IPS-18a (cell line): ENCODE measurements around the gene PPP6R2.
"Not testable (repeated sequence)": the region's sequence is repeated elsewhere in the genome, so short reads cannot be mapped to it uniquely, and the experiment has no call there.

Experiments used
- H3K27ac ChIP-seq: one replicate; pipeline ENCODE4 v1.5.1; 2013; ENCODE audit warnings: low read length
- H3K27me3 ChIP-seq: one replicate; pipeline ENCODE4 v1.6.1; 2013; ENCODE audit warnings: mild to moderate bottlenecking, low read length; ENCODE audit not compliant: control insufficient read depth, insufficient read depth
- H3K36me3 ChIP-seq: one replicate; pipeline ENCODE4 v1.6.1; 2013; ENCODE audit warnings: low read depth, low read length; ENCODE audit not compliant: control insufficient read depth
- H3K4me1 ChIP-seq: one replicate; pipeline ENCODE4 v1.6.1; 2013; ENCODE audit warnings: low read depth, low read length; ENCODE audit not compliant: control insufficient read depth
- H3K4me3 ChIP-seq: one replicate; pipeline ENCODE4 v1.5.1; 2013; ENCODE audit warnings: low read length
- H3K9ac ChIP-seq: one replicate; pipeline ENCODE4 v1.6.1; 2013; ENCODE audit warnings: mild to moderate bottlenecking, low read length, moderate library complexity
- H3K9me3 ChIP-seq: one replicate; pipeline ENCODE4 v1.6.1; 2013; ENCODE audit warnings: low read depth, low read length; ENCODE audit not compliant: control insufficient read depth

Gene PPP6R2

GRCh38 chr22:50315289-50316113 is 27.6 kb upstream of the PPP6R2 start:
- Histone ChIP-seq H3K27me3 (no peaks in the 10 kb centered on the region), H3K9ac (no peak overlapping the region), H3K27ac (no peak overlapping the region), H3K4me3 (no peak overlapping the region), H3K9me3 (no peaks in the 10 kb centered on the region), H3K36me3 (no peaks in the 10 kb centered on the region), H3K4me1 (no peaks in the 10 kb centered on the region)

- H3K9me3 ChIP-seq, result no peaks in the 10 kb centered on the region
- H3K27me3 ChIP-seq, result no peaks in the 10 kb centered on the region
- H3K4me1 ChIP-seq, result no peaks in the 10 kb centered on the region
- H3K36me3 ChIP-seq, result no peaks in the 10 kb centered on the region
- no peak overlapping the region for H3K9ac ChIP-seq
- no peak overlapping the region for H3K27ac ChIP-seq
- H3K4me3 ChIP-seq, result no peak overlapping the region
Observed at GRCh38 chr22:50316114-50317065, 26.7 kb upstream of the PPP6R2 start.

- Histone ChIP-seq H3K36me3 (no peaks in the 10 kb centered on the region), H3K9ac (no peak overlapping the region), H3K4me3 (no peak overlapping the region), H3K4me1 (no peaks in the 10 kb centered on the region), H3K27ac (no peak overlapping the region), H3K27me3 (no peaks in the 10 kb centered on the region), H3K9me3 (no peaks in the 10 kb centered on the region)
Observed at GRCh38 chr22:50317178-50317577, 25.9 kb upstream of the PPP6R2 start.

GRCh38 chr22:50317674-50318073 is 25.5 kb upstream of the PPP6R2 start:
- Histone ChIP-seq H3K4me1 (no peaks in the 10 kb centered on the region), H3K9me3 (no peaks in the 10 kb centered on the region), H3K27ac (no peak overlapping the region), H3K9ac (no peak overlapping the region), H3K27me3 (no peaks in the 10 kb centered on the region), H3K4me3 (no peak overlapping the region), H3K36me3 (no peaks in the 10 kb centered on the region)

- no peaks in the 10 kb centered on the region for H3K36me3 ChIP-seq
- H3K4me1 ChIP-seq, result no peaks in the 10 kb centered on the region
- no peak overlapping the region for H3K27ac ChIP-seq
- no peaks in the 10 kb centered on the region for H3K27me3 ChIP-seq
- no peak overlapping the region for H3K4me3 ChIP-seq
- no peaks in the 10 kb centered on the region for H3K9me3 ChIP-seq
- H3K9ac ChIP-seq, result no peak overlapping the region
Observed at GRCh38 chr22:50318356-50318697, 24.8 kb upstream of the PPP6R2 start.

- Histone ChIP-seq H3K36me3 (no peaks in the 10 kb centered on the region), H3K27ac (no peak overlapping the region), H3K4me1 (no peaks in the 10 kb centered on the region), H3K9ac (no peak overlapping the region), H3K4me3 (no peak overlapping the region), H3K27me3 (no peaks in the 10 kb centered on the region), H3K9me3 (no peaks in the 10 kb centered on the region)
Observed at GRCh38 chr22:50318698-50319411, 24.3 kb upstream of the PPP6R2 start.

- Histone ChIP-seq H3K4me3 (no peak overlapping the region), H3K4me1 (no peaks in the 10 kb centered on the region), H3K9me3 (no peaks in the 10 kb centered on the region), H3K9ac (no peak overlapping the region), H3K36me3 (no peaks in the 10 kb centered on the region), H3K27ac (no peak overlapping the region), H3K27me3 (no peaks in the 10 kb centered on the region)
Observed at GRCh38 chr22:50319503-50319951, 23.6 kb upstream of the PPP6R2 start.

GRCh38 chr22:50320116-50320515 is 23.0 kb upstream of the PPP6R2 start:
- Histone ChIP-seq H3K4me1 (no peaks in the 10 kb centered on the region), H3K27ac (no peak overlapping the region)

GRCh38 chr22:50320671-50321325 is 22.3 kb upstream of the PPP6R2 start:
- Histone ChIP-seq H3K4me1 (no peaks in the 10 kb centered on the region), H3K27ac (no peak overlapping the region), H3K4me3 (no peak overlapping the region), H3K9me3 (no peaks in the 10 kb centered on the region), H3K36me3 (no peaks in the 10 kb centered on the region), H3K27me3 (peaks cover 6% of the 10 kb centered on the region), H3K9ac (no peak overlapping the region)

More at GRCh38 chr22:50320116-50320515, 23.0 kb upstream of the PPP6R2 start:
- no peaks in the 10 kb centered on the region for H3K27me3 ChIP-seq
- H3K9me3 ChIP-seq, result no peaks in the 10 kb centered on the region
- no peaks in the 10 kb centered on the region for H3K36me3 ChIP-seq
- H3K9ac ChIP-seq, result no peak overlapping the region
- H3K4me3 ChIP-seq, result no peak overlapping the region

GRCh38 chr22:50322382-50323104 is 20.6 kb upstream of the PPP6R2 start:
- H3K27me3 ChIP-seq, result peaks cover 15% of the 10 kb centered on the region
- H3K9me3 ChIP-seq, H3K36me3 ChIP-seq, H3K27ac ChIP-seq, H3K4me3 ChIP-seq, H3K4me1 ChIP-seq, H3K9ac ChIP-seq: not testable (repeated sequence)
